Right lobe of liver (tissue), 6 donors: ENCODE data around the gene SCYL1. TPM values are rescaled to one million over a fixed set of nuclear protein-coding genes. Genes with fewer than 3 reads are reported as not detected.

Experiments
- ATAC-seq, 4 donors: fragments of 200-7000 bp; cut with Tn5 transposase; one replicate each; pipeline ENCODE4 v1.9.1; 2020; ENCODE audit warnings: mild to moderate bottlenecking in 4 of 4, moderate library complexity in 4 of 4
- DNase-seq, 3 donors: peaks; one replicate each; pipeline ENCODE4 v3.0.0-alpha.2; 2020
- H3K27ac ChIP-seq, 3 donors: fragments of 200-600 bp; one replicate each; pipeline ENCODE4 v1.8.0; 2022
- H3K27me3 ChIP-seq, 2 donors: fragments of 200-600 bp; one replicate each; pipeline ENCODE4 v1.8.0; 2022
- H3K36me3 ChIP-seq, 4 donors: fragments of 200-600 bp; sonication (generic) in 1 of 4; one replicate each; pipeline versions ENCODE4 v1.5.1 to v1.8.0; 2017 to 2022; ENCODE audit warnings: control low read depth in 1 of 4
- H3K4me1 ChIP-seq, 4 donors: fragments of 200-600 bp; sonication (generic) in 1 of 4; one replicate each; pipeline versions ENCODE4 v1.5.1 to v1.8.0; 2017 to 2022; ENCODE audit warnings: control low read depth in 1 of 4
- H3K4me3 ChIP-seq, 3 donors: fragments of 200-600 bp; one replicate each; pipeline ENCODE4 v1.8.0; 2022
- H3K9me3 ChIP-seq, 4 donors: fragments of 200-600 bp; sonication (generic) in 1 of 4; one replicate each; pipeline versions ENCODE4 v1.5.1 to v1.8.0; 2017 to 2022; ENCODE audit warnings: control low read depth in 1 of 4
- POLR2A ChIP-seq: fragments of 450-650 bp; IDR thresholded peaks from one replicate; pipeline ENCODE4 v1.6.1; 2017; ENCODE audit warnings: antibody characterized with exemption, mild to moderate bottlenecking
- WGBS: methylation state at CpG from one replicate; pipeline ENCODE4 v1.1.6; 2018; ENCODE audit warnings: low coverage, low lambda C conversion rate; ENCODE audit not compliant: insufficient coverage; ENCODE audit errors: missing lambda C conversion rate; 5-methylcytosine and 5-hydroxymethylcytosine counted together
- intact Hi-C, 2 donors: fragments of 100-400 bp; cut with DNase I; formaldehyde crosslinking; loops; one replicate each; pipeline versions ENCODE4 v1.11.2 to v1.14.1; 2022
- total RNA-seq, 6 experiments: library from RNA; depleted of rRNA in 2 of 6; stranded (reverse); fragments of >200 nt in 2 of 6; fragmentation: NEBNext Ultra II Directional in 3 of 6; extraction: Animal tissue kit (Norgen Biotek cat#: 25700) in 3 of 6; gene quantifications; one replicate each; pipeline versions ENCODE4 v1.1.0 to v1.2.4, GENCODE V29; 2016 to 2023
- TF ChIP-seq, protein P1 (sequence below), 4 donors: fragments of 200-600 bp in 3 of 4; fragments of 450-650 bp in 1 of 4; IDR thresholded peaks; one replicate each; pipeline versions ENCODE4 v1.5.1 to v1.8.0; 2016 to 2022; ENCODE audit warnings: antibody characterized with exemption in 4 of 4, mild to moderate bottlenecking in 2 of 4
- donor health status: DM: no; HTN: yes; CAD: no.
- donor health status: DM: no; HTN: no; CAD: no.
- donor health status: DM: no; HTN: no; CAD: no.
- donor health status: DM: no; HTN: yes; CAD: no.
- donor health status: DM: no; HTN: yes; CAD: no.

SCYL1 gene
- total RNA-seq, 6 experiments from 2014 or later = 51.3 to 82.3 (median 57.0) TPM

DNA sequence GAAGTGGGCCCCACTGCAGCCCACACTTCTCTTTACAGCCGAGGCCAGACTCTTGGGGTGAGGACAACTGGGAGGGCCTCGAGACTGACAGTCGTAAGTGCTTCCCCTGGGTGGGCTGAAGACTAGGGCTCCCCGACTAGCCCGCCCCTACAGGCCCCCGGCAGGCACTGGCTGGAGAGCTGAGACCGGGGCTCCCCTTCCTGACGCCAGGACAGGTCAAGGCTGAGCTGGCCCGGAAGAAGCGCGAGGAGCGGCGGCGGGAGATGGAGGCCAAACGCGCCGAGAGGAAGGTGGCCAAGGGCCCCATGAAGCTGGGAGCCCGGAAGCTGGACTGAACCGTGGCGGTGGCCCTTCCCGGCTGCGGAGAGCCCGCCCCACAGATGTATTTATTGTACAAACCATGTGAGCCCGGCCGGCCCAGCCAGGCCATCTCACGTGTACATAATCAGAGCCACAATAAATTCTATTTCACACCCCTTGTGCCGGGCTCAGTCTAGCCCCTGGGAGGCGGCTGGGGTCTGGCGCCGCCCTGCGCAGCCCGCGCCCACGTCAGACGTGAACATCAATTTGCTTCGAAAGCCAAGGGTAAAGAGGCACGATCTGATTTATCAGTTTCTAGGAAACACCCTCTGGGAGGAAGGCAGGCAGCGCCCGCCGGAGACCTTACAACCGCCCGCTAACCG lies 13.5 kb downstream of the SCYL1 start:
- TF ChIP-seq POLR2A = no peak
- TF ChIP-seq, protein P1, sequence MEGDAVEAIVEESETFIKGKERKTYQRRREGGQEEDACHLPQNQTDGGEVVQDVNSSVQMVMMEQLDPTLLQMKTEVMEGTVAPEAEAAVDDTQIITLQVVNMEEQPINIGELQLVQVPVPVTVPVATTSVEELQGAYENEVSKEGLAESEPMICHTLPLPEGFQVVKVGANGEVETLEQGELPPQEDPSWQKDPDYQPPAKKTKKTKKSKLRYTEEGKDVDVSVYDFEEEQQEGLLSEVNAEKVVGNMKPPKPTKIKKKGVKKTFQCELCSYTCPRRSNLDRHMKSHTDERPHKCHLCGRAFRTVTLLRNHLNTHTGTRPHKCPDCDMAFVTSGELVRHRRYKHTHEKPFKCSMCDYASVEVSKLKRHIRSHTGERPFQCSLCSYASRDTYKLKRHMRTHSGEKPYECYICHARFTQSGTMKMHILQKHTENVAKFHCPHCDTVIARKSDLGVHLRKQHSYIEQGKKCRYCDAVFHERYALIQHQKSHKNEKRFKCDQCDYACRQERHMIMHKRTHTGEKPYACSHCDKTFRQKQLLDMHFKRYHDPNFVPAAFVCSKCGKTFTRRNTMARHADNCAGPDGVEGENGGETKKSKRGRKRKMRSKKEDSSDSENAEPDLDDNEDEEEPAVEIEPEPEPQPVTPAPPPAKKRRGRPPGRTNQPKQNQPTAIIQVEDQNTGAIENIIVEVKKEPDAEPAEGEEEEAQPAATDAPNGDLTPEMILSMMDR (IDR thresholded peaks at IDR 0.05) = peak in 1 of 4 donors; percentile 3
- DNase-seq = peak in 2 of 3 donors; percentile 54 to 56
- intact Hi-C loops = loop anchor here in 1 of 2 donors (5.0 kb wide), 1 partner anchor 34 kb away; the partner anchor contains the start of genes FAM89B and ZNRD2
- no peak overlapping the region for H3K4me3 ChIP-seq
- no peaks in the 10 kb centered on the region for H3K27me3 ChIP-seq
- 93% methylated on average over 19 of the region's 43 CpGs for WGBS
- H3K9me3 ChIP-seq = no peaks in the 10 kb centered on the region
- H3K4me1 ChIP-seq = peaks cover 0 to 16% (median 8%) of the 10 kb centered on the region in 4 donors
- H3K27ac ChIP-seq = no peak overlapping the region
- ATAC-seq = peak in 1 of 4 donors; percentile 0
- H3K36me3 ChIP-seq = peaks cover 0 to 20% (median 6%) of the 10 kb centered on the region in 4 donors

DNA sequence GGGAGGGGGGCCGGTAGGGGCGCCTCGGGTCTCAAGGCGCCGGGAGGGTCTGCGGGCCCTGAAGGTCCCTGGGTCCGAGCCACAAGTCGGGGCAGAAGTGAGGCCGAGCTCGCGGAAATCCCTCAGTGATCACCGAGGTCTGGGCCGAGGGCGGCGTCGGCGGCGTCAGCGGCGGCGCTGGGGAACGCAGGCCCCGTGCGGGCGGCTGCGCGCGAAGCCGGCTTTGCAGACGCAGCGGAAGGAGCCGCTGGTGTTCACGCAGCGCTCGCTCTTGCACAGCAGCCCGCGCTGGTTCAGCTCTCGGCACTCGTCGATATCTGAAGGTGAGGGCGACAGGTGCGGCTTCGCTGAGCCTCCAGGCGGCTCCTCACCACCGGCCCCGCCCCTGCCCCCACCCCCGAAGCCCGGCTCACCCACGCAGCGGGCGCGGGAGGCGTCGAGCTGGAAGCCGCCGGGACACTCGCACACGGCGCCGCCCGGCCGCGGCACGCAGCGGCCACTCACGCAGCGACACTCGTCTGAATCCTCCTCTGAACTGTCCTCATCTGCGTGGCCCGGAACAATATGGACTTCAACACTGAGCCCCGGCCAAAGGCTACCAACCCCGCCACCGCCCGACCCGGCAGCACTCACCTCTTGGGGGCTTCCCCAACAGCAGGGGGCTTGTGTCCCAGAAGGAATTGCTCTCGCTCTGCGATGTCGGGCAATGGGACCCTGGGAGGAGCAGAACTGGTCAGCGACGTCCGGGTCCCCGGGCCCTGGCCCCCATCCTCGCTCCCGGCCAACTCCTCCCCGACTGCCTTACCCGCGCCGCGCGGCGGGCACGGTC lies 14.2 kb downstream of the SCYL1 start:
- Histone ChIP-seq H3K4me1 (peaks cover 0 to 16% (median 8%) of the 10 kb centered on the region in 4 donors), H3K36me3 (peaks cover 0 to 16% (median 6%) of the 10 kb centered on the region in 4 donors), H3K27ac (peak overlapping the region in 1 of 3 donors; percentile 79), H3K9me3 (no peaks in the 10 kb centered on the region), H3K4me3 (peak overlapping the region in 2 of 3 donors; percentile 59 to 60), H3K27me3 (no peaks in the 10 kb centered on the region)
- WGBS = 80% methylated on average over 6 of the region's 92 CpGs
- TF ChIP-seq POLR2A = no peak
- TF ChIP-seq, protein P1 (IDR thresholded peaks at IDR 0.05) = no peak
- DNase-seq = no peak
- ATAC-seq = no peak
- intact Hi-C loops = loop anchor here in 1 of 2 donors (5.0 kb wide), 1 partner anchor 33 kb away; the partner anchor contains the start of genes FAM89B and ZNRD2

DNA sequence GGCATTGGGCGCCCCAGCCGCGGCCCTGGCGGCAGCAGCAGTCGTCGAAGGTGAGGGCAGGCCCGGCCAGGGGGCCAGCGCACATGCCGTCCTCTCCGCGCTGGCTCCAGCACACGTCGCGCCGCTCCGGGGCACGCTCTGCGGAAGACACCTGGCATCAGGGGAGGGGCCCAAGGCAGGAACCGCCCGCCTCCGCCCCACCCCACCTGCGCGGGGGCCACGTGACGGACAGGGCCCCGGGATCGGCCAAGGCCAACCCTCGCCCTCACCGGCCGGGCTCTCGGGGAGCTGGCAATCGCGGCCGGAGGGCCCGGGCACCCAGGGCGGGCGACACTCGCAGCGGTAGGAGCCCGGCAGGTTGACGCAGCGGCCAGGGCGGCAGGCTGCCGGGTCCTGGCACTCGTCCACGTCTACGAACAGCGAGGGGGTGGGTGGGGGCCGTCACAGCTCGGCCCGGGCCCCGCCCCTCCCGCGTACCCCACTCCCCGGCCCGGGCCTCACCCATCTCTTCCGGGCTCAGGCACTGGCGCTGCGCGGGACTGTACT lies 14.9 kb downstream of the SCYL1 start:
- WGBS = no CpG with 5 or more reads among the region's 60 CpGs
- Histone ChIP-seq H3K4me3 (peak overlapping the region; percentile 46 to 60 (median 59)), H3K27ac (peak overlapping the region; percentile 10 to 79 (median 60)), H3K27me3 (no peaks in the 10 kb centered on the region), H3K36me3 (peaks cover 0 to 16% (median 6%) of the 10 kb centered on the region in 4 donors), H3K4me1 (peaks cover 0 to 16% (median 8%) of the 10 kb centered on the region in 4 donors), H3K9me3 (no peaks in the 10 kb centered on the region)
- peak in 2 of 4 donors; percentile 2 to 14 for ATAC-seq
- intact Hi-C loops = loop anchor here (5.0 kb wide), 2 partner anchors 32 to 37 kb away; partner anchors contain the start of genes EHBP1L1 (in 1 of the 2), FAM89B (in 1 of the 2) and ZNRD2 (in 1 of the 2)
- no peak for TF ChIP-seq POLR2A
- TF ChIP-seq, protein P1 (IDR thresholded peaks at IDR 0.05) = peak in 1 of 4 donors; percentile 55
- no peak for DNase-seq
